HG02623 (cell line): ENCODE measurements around the gene TRABD2A.

Experiments used
- ATAC-seq: cut with Tn5 transposase; IDR thresholded peaks from one replicate; pipeline ENCODE4 v1.9.1; 2021; ENCODE audit warnings: moderate library complexity; ENCODE audit not compliant: unreplicated experiment

The TRABD2A gene

DNA sequence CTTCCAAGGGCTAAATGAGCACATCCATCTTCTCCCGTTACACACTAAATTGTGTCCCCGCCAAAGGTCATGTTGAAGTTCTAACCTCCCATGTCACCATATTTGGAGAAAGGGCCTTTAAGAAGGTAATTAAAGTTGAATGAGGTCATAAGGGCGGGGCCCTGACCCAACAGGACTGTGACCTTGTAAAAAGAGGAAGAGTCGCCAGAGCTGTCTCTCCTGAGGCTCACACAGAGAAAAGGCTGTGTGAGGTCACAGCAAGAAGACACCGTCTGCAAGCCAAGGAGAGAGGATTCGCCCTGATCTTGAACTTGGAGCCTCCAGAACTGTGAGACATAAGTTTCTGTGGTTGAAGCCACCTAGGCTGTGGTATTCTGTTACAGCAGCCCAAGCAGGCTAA, 24.1 kb downstream of the TRABD2A start:
- ATAC-seq: no peak

DNA sequence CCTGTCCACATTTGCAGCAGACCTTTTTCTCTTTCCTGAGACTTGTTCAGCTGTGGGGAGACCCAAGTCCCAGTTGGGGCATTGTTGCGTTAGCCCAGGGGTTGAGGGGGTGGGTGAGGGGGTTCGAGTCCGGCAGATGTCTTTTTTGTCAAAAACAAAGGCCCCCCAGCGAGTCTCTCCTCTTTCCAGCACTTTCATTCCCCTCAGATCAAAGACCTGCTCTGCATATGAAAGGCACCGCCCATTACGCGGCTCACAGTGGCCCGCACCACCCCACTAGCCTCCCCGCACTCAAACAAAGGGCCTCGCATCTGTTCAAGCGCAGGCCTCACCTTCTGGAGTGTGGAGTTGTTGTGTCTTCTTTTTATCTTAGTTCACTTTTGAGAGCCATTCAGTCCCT, 25.2 kb downstream of the TRABD2A start:
- ATAC-seq: no peak

DNA sequence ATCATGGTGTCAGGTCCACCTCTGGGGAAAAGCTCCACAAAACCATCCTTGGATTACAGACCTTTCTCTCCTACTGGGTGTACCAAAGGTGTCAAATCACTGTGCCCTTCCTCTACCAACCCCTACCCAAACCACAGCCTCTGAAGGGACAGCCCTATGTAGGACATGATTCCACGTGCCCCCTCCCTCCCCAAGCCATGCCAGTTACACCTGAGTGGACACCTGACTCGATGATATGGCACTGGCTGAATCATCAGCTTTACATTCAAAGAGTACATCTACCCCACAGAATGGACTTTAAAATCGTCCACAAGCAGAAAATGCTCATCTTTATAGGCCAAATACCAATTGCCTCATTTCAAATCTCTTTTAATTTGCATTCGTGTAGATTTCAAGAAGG, 26.0 kb downstream of the TRABD2A start:
- no peak for ATAC-seq

DNA sequence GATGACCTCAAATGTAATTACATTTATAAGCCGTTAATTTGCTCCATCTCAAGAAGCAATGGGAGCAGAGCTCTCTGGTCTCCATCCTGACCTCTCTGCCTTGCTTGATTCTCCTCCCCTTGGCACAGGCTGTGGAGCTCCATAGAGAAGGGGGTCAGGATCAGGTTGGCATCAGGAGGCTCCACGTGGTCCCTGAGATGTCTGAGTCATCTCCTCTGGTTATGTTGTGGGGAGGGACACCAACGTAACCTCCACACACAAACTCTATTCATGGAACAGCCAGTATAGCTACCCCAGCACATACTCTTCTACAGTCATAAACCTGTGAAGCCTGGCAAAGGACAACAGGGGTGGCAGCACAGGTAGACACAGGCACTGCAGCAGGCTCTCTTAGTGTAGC, 29.0 kb downstream of the TRABD2A start:
- no peak for ATAC-seq

DNA sequence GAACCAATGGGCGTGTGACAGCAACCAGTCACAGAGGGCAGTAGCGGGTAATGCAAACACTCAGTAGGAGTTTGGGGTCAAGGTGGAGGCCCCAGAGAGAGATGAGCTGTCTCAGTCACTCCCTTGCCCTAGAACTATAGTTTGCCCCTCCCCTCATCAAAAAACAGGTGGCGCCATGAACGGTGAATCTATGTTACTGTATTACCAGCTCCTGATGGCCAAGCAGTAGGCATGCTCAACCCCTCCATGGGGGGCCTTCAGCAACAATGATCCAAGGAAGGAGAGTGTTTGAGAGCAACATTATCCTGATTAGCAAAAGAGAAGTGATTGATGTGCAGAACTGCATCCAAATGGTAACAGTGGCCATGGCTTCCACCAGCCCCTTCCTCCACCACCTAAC, 30.4 kb downstream of the TRABD2A start:
- no peak for ATAC-seq

DNA sequence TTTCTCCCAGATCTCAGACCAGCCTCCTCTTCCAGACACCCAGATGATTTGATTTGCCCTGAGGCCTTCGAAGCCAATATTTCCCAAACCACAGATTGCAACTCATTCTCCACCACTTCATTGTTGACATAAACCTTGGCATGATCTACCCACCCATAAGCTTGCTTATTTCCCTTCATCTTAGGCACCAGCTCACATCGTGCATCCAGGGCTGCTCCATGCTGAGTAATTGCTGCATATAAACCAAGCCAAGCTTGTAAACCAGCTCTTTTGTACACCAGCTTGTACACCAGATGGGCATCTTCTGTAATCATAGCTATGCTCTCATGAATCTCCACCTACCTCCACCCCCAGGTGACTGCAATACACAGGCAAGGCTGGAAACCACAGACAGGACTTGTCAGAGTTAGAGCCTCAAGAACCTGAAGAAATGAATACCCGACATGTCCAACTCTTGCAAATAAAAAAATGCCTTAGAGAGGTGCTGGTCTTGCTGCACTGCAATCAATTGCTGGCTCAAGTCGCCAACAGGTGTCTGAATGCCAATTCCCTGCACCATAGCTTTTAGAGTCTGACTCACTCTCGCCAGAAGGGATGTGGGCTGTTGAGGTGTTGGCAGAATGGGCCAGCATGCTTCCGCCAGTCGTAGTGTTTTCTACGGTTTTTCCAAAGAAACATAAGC, 31.5 kb downstream of the TRABD2A start:
- no peak for ATAC-seq

DNA sequence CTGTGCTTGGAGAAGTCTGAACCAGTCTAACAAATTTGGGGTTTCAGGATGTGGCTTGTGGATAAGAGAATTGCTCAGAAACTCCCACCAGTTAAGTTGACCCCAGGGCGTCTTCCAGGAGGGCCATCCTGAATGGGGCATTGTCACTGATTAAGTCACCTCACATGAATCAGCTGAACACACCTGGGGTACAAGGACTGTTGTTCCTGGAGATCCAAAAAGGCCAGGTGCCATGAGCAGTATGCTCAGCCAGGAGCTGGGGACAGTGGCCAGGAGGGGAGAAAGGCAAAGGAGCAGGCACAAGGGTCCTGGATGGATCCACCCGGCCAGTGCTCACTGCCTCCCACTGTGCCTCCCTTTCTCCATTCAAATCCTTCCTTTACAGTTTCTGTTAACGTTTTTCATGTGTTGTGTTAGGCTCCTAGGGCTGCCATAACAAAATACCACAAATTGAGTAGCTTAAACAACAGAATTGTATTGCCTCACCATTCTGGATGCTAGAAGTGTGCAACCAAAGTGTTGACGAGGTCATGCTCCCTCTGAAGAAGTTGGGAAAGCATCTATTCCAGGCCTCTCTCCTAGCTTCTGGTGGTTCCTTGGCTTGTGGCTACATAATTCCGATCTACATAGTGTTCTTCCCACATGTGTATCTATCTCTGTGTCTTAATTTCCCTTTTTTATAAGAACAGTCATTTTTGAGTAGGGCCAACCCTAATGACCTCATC, 33.4 kb downstream of the TRABD2A start:
- ATAC-seq: no peak

DNA sequence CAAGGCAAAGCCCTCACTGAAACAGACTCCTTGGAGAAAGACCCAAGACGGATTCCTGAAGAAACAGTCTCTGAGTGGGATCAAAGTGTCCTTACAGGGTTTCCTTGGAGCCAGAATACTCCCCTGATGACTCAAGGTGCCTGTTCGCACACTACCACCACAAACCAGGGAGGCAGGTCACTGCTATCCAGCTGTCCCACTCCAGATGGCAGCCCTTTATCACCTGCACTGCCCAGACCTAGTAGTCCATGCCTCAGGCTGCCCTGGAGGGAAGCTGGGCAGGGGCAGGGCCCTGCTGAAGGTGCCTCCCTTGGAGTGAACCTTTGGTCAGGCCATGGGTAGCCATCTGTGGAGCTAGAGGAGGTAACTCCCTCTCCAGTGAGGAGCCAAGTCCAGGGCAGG, 34.1 kb downstream of the TRABD2A start:
- no peak for ATAC-seq

DNA sequence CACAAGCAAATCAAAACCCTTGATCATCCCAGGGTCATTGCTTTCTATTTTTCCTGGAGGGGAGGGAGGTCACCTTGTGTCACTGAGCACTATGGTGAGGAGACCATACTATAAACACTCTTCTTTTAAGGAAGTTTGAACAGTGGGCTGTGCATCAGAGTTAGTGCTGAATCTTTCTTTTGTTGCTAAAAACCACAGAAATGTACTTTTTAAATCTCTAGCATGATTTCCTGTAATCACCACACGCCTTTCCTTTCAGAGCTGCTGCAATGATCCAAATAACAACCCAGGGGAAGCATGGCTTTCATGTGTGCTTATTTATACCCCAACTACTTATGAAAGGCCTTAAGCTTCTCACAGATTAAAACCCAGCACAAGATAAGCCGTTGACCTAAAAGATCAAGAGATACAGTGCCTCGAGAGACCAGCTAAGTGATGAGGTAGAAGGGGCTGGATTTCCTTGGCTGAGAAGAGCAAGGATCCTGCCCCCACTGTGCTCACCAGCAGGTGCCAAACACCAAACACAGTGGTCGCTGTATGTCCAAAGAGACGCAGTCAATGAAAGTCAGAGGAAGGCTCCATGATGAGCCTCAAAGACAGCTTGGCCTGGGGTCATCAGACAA, 34.7 kb downstream of the TRABD2A start:
- no peak for ATAC-seq

DNA sequence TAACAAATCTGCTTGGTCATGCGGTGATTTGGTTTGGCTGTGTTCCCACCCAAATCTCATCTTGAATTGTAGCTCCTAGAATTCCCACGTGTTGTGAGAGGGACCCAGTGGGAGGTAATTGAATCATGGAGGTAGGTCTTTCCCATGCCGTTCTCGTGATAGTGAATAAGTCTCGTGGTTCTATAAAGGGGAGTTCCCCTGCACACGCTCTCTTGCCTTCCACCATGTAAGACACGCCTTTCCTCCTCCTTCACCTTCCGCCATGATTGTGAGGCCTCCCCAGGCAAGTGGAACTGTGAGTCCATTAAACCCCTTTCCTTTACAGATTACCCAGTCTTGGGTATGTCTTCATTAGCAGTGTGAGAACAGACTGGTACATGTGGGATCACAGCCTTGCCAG, 36.7 kb downstream of the TRABD2A start:
- no peak for ATAC-seq

DNA sequence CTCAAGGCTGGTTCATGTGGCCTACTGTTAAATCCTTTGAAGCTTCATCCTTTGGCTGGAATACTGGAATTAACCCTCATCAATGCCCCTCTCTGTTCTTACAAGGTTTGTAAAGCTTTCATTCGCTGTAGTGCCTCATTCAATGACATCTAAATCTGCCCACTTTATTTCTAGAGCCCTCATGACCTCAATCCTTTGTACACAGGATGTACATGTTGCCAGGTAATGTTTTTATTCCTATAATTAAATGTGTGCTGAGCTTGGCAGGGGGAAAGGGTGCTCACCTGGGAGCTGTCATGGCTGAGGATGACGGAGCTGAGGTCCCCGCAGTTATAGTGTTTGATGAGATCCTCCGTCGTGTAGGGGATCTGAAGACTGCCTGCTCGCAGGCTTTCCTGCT, 39.3 kb downstream of the TRABD2A start:
- ATAC-seq: no peak

DNA sequence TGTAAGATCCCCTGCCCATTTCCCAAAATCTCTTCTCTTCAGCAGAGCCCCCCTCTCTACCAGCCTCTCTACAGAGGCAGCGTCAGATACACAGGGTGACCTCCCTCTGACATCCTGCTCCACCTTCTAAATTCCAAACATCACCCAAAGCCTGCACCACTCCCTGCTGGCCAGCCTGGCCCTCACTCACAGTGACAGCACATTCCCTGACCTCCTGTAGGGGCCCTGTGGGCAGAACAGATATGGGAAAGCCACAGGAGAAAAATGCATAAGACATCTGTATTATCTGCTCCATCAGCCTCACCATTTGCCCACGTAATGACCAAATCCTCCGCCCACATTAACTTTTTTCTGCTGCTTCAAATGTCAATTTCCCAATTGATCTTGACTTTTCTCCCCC, 40.6 kb downstream of the TRABD2A start:
- ATAC-seq: no peak

DNA sequence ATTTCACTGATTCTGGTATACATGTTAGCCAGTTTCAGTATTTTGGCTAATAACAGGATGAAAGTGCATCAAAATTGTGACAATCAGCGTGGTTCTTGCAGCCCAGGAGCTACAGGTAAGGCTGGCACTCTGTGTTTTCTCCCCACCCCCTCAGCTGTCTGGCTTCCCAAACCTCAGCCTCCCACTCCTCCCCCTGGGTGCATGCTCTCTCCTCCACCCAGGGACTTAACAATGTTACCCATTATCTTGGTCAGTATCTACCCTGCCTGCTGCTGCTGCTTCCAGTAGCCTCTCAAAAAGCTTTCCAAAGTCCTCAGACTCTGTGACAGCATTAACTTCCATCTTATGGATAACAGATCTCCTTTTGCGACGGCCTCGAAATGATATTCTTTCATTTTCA, 41.0 kb downstream of the TRABD2A start:
- no peak for ATAC-seq

DNA sequence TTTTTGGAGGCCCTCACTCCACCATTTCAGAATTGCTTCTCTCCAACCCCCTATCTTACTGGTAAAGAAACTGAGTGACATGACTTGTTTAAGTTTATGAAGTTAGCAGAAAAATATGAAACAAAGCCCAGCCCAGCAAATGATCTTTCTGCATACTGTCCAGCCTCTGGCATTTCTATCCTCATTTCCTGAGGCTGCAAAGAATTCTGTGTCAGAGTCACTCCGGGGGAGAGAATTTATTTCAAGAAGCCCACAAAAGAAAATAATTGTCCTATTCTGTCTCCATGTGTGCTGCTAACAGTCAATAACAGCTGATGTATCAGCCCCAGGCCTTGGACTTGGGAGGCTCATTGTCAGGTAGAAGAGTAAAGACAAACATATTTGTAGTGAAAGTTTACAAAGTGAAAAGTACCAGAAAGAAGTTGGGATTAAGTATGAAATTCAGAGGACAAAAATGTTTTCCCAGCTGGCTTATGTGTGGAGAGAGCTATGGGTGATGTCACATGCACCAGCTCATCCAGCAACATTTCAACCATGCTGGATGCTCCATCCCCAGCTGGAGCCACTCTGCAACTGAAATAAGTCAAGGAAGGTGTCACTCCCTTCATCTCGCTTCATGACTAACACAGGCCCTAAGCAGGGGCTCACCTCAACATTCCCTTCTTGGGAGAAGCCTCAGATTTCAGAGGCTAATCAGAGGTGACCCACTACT, 42.3 kb downstream of the TRABD2A start:
- ATAC-seq: no peak

DNA sequence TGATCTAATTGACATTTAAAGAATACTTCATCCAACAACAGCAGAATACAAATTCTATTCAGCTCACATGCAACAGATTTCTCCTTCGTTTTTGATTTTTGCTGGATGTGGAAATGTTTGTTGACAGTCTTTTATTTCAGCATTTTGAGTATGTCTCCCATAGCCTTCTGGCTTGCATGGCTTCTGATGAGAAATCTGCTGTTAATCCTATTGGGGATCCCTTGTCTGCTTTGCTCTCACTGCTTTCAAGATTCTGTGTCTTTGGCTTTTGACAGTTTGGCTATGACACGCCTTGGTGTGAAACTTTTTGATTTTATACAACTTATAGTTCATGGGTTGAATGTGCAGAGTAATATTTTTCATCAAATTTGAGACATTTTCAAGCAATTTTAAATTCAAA, 44.7 kb downstream of the TRABD2A start:
- ATAC-seq: no peak

DNA sequence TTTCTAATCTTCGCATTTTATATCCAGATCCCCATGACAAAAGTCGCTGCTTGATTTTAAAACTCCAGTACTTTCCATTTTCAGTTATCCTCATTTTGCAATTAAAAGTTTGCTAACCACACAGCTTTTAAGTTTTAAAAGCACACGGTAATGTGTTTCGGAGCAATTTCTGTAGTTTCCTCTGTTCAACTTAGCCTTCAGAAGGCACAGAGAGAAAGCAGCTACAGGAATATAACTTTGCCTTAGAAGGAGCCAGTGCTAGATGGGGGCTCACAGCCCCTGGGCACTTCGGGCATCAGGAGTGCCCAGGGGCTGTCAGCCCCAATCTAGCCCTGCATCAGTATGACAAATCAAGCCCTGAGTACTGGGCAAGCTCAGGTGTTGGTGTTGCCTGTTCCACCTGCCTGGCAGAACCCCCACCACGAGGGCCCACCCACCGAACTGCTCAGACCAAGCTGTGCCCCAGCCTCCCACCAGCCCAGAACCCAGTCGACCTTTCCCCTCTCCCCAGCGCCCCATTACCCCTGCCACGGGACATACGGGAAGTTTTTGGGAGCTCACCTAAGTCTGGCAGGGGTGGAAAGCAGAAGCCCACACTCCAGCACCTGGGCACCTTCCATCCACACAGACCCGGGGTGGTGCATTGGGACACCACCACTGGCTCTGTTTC, 47.3 kb downstream of the TRABD2A start:
- ATAC-seq: no peak

DNA sequence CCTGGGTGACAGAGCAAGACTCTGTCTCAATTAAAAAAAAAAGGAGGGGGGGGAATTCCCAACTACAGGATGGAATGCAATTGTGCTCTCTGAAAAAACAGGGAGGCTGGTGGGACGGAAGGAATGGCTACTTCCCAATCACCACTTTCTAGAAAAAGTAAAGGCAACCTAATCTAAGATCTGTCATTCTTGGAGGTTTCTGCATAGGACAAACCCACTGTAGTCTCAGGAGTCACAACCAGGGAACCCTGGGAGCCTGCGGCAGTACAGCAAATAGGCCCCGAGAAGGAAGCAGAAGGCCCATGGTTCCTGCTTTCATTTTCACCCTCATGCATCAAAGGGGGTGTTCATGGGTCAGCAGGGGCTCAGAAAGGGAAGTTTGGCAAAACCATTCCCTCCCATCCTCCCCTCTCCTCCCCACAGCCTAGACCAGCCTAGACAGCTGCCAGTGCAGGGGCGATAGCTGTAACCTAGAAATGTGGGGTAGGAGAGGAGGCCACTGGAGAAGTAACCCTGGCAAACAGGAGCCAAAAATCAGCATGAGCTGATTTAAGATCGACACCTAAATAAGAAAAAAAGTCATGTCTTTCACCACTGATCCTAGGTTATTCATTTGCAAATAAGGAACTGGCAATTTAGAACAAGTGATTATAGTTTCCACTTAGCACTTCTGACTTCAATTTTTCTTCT, 48.0 kb downstream of the TRABD2A start:
- ATAC-seq: peak; percentile 84

DNA sequence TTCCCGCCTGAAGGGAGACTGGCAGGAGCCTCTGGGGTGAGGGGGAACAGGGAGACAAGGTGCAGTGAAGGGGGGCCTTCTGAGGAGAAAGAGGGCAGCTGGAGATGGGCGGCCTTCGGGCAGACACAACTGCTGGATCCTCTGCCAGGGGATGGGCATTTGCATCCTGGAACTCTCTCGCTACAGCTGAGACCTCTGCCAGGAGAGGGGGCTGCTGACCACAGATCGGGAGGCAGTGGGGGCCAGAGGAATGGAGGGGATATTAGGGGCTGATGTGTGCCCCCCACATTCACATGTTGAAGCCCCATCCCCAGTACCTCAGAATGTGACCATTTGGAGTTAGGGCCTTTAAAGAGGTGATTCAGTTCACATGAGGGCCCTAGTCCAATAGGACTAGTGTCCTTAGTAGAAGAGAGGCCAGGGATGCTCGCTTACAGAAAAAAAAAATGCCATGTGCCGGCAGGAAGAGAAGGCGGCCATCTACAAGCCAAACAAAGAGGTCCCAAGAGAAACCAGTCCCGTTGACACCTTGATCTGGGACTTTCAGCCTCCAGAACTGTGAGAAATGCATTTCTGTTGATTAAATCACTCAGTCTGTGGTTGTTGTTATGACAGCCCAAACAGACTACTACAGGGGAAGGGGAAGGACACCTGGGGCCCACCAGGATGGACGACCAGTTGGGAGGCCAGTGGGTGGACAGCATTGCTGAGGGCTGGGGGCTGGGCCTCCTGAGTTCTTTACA, 50.0 kb downstream of the TRABD2A start:
- ATAC-seq: no peak

DNA sequence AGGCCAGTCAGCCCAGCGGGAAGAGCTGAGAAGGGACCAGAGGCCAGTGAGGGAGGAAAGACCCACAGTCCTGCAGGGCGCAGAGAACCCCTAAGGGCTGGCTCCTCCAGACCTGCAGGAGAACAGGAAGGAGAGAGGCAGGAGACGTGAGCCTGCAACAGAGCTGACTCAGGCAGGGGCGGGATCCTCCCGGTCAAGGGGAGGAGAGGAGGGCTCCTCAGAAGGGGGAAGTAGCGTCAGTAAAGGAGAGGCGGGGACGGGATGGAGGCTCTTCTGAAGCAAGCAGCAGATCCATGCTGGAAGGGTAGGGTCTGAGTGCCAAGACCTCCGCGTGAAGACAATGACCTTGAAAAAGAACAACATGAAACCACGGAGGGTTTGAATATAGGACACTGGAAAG, 50.8 kb downstream of the TRABD2A start:
- no peak for ATAC-seq

DNA sequence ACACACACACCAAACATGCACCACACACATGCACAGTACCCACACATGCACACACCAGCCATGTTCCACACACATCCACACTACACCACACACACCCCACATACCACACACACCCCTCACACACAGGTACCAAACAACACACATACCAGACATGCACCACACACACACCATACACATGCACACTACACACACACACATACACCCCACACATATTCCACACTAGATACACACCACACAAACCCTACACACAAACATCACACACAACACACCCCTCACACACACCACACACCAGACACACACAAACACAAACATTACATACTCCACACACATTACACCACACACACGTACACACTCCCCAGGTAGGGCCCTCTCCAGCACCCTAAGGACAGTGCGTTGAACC, 51.2 kb downstream of the TRABD2A start:
- ATAC-seq: no peak
